ENCODE results near the gene HNRNPA3.
"Not testable (repeated sequence)": the region's sequence is repeated elsewhere in the genome, so short reads cannot be mapped to it uniquely, and the experiment has no call there.

The HNRNPA3 gene

GRCh38 chr2:177180269-177181000, 32.2 kb upstream of the HNRNPA3 start:
- no peaks in the 10 kb centered on the region for H3K27me3 Mint-ChIP-seq
- no peak overlapping the region for H3K4me3 Mint-ChIP-seq
- H3K9me3 Mint-ChIP-seq, result no peaks in the 10 kb centered on the region
- DNase-seq (no peak), ATAC-seq (no peak)
- H3K4me1 Mint-ChIP-seq, result no peaks in the 10 kb centered on the region
- H3K27ac Mint-ChIP-seq, result no peak overlapping the region

DNA sequence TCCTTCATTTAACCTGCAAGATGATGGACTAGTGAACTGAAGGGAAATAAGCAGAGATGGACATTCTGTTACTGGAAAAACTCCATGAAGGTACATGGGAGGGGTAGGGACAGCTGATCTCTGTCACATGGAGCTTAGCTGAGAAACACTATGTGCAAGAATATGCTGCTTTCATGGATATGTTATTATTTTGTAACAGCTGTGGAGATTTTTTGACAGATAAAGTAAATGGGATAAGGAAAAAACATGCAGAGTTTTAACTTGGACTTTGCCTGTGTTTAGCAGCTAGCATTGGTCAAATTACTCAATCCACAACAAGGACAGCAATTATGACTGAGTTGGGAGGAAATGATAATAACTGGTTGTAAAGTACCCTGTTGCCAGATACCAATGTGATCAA, 28.7 kb upstream of the HNRNPA3 start:
- no peak for DNase-seq
- Mint-ChIP-seq H3K4me3 (no peak overlapping the region), H3K4me1 (no peaks in the 10 kb centered on the region), H3K27me3 (no peaks in the 10 kb centered on the region), H3K9me3 (no peaks in the 10 kb centered on the region), H3K27ac (no peak overlapping the region)
- ATAC-seq, result no peak

- DNase-seq (no peak), ATAC-seq (no peak)
- Mint-ChIP-seq H3K27ac (peak overlapping the region in 1 of 2 donors; percentile 92), H3K4me1 (no peaks in the 10 kb centered on the region), H3K9me3 (no peaks in the 10 kb centered on the region), H3K27me3 (no peaks in the 10 kb centered on the region), H3K4me3 (no peak overlapping the region)
Measured at GRCh38 chr2:177184606-177185005, 28.0 kb upstream of the HNRNPA3 start.

GRCh38 chr2:177186038-177186437, 26.6 kb upstream of the HNRNPA3 start:
- not testable (repeated sequence) for ATAC-seq, H3K27me3 Mint-ChIP-seq, H3K27ac Mint-ChIP-seq

GRCh38 chr2:177187631-177188312, 24.8 kb upstream of the HNRNPA3 start:
- no peaks in the 10 kb centered on the region for H3K9me3 Mint-ChIP-seq
- no peak overlapping the region for H3K4me3 Mint-ChIP-seq
- no peak for ATAC-seq
- no peaks in the 10 kb centered on the region for H3K4me1 Mint-ChIP-seq
- no peaks in the 10 kb centered on the region for H3K27me3 Mint-ChIP-seq
- DNase-seq, result no peak
- H3K27ac Mint-ChIP-seq, result no peak overlapping the region

More at GRCh38 chr2:177186038-177186437, 26.6 kb upstream of the HNRNPA3 start:
- H3K9me3 Mint-ChIP-seq, H3K4me1 Mint-ChIP-seq, DNase-seq, H3K4me3 Mint-ChIP-seq: not testable (repeated sequence)

GRCh38 chr2:177188482-177189469, 23.8 kb upstream of the HNRNPA3 start:
- H3K9me3 Mint-ChIP-seq, result no peaks in the 10 kb centered on the region
- no peaks in the 10 kb centered on the region for H3K4me1 Mint-ChIP-seq
- H3K27ac Mint-ChIP-seq, result no peak overlapping the region
- DNase-seq (no peak), ATAC-seq (no peak)
- H3K4me3 Mint-ChIP-seq, result no peak overlapping the region
- H3K27me3 Mint-ChIP-seq, result no peaks in the 10 kb centered on the region

DNA sequence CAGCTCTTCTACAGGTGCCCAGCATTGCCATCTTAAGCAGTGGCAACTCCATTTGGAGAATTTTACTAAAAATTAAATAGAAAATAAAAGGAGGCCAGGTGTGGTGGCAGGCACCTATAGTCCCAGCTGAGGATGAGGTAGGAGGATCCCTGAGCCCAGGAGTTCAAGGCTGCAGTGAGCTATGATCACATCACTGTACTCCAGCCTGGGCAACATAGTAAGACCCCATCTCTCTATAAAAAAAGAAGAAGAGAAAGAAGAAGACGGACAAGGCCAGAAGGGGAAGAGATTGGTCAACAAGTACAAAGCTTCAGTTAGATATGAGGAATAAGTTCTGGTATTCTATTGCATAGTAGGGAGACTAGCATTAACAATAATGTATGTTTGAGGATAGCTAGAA, 21.7 kb upstream of the HNRNPA3 start:
- H3K27ac Mint-ChIP-seq, result no peak overlapping the region
- no peaks in the 10 kb centered on the region for H3K27me3 Mint-ChIP-seq
- no peaks in the 10 kb centered on the region for H3K4me1 Mint-ChIP-seq
- ATAC-seq (no peak), DNase-seq (no peak)
- no peaks in the 10 kb centered on the region for H3K9me3 Mint-ChIP-seq
- H3K4me3 Mint-ChIP-seq, result no peak overlapping the region

DNA sequence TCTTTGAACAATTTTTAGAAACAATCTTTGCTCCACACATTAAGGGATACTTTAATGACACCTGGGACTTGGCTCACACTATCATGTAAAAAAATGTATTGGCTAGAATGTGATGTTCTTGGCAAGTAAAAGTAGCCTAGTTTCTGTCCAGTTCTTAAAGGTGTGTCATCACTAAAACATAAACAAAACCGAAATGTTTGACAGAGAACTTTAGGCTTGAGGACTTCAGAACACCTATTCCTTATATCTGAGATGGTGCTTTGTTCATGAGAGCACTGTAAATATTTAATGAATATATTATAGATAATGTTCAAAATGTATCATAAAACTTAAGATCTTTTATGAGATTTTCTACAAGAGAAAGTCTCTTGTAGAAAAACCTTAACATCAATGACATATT, 19.8 kb upstream of the HNRNPA3 start:
- no peak overlapping the region for H3K4me3 Mint-ChIP-seq
- H3K4me1 Mint-ChIP-seq, result no peaks in the 10 kb centered on the region
- no peaks in the 10 kb centered on the region for H3K27me3 Mint-ChIP-seq
- DNase-seq, result no peak
- H3K9me3 Mint-ChIP-seq, result no peaks in the 10 kb centered on the region
- ATAC-seq, result no peak
- H3K27ac Mint-ChIP-seq, result no peak overlapping the region

DNA sequence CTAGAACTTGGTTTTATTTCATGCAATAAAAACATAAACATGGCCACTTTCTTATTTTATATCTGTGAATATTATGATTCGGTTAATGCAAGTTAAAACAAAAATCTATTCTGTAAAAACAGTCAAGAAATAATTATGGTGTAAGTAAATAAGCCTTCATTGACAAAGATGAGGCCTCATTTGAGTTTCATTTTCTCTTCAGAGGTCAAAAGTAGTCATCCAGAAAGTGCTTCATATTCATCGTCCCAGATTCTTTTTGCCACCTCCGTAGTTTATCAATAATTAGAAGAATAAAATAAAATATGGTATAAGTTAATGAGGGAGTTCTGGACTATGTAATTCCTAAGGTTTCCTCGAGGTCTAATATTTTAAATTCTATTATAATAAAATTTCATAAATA, 19.4 kb upstream of the HNRNPA3 start:
- Mint-ChIP-seq H3K27ac (no peak overlapping the region), H3K4me3 (no peak overlapping the region), H3K9me3 (no peaks in the 10 kb centered on the region), H3K27me3 (no peaks in the 10 kb centered on the region), H3K4me1 (no peaks in the 10 kb centered on the region)
- DNase-seq (no peak), ATAC-seq (no peak)

DNA sequence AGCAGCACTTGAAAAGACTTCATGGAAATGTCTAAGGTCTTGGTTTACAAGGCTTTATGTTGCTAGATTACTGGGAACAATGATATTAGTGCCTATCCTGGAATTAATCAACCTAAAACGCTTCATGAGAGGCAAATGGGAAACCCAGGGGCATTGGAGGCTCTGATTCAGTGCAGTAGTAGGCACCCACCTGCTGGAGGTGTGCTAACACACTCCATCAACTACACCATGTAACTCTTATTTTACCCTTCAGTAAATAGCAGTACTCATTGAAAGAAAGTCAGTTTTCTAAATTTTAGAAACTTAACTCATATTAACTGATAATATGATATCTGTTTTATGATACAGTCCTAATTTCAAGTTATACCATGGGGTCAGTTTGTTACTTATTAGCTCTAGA, 17.4 kb upstream of the HNRNPA3 start:
- no peaks in the 10 kb centered on the region for H3K4me1 Mint-ChIP-seq
- H3K4me3 Mint-ChIP-seq, result no peak overlapping the region
- no peak overlapping the region for H3K27ac Mint-ChIP-seq
- no peak for DNase-seq
- no peaks in the 10 kb centered on the region for H3K27me3 Mint-ChIP-seq
- ATAC-seq, result no peak
- H3K9me3 Mint-ChIP-seq, result no peaks in the 10 kb centered on the region

DNA sequence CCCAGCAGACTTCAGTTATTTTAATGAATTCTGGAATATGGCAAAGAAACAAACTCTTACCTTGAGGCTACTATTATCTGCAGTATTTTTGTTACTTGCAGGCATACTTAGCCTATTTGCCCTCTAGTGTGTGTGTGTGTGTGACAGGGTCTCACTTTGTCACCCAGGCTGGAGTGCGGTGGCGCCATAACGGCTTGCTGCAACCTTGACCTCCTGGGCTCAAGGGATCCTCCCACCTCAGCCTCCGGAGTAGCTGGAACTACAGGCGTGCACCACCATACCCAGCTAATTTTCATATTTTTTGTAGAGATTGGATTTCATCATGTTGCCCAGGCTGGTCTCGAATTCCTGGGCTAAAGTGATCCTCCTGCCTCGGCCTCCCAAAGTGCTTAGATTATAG, 12.2 kb upstream of the HNRNPA3 start:
- H3K27ac Mint-ChIP-seq, H3K9me3 Mint-ChIP-seq, H3K27me3 Mint-ChIP-seq, DNase-seq, ATAC-seq, H3K4me3 Mint-ChIP-seq, H3K4me1 Mint-ChIP-seq: not testable (repeated sequence)

- Mint-ChIP-seq H3K4me1 (peaks cover 15% of the 10 kb centered on the region), H3K4me3 (no peak overlapping the region), H3K9me3 (no peaks in the 10 kb centered on the region), H3K27ac (no peak overlapping the region), H3K27me3 (no peaks in the 10 kb centered on the region)
- ATAC-seq, result no peak
- no peak for DNase-seq
Measured at GRCh38 chr2:177201919-177202346, 10.7 kb upstream of the HNRNPA3 start.

GRCh38 chr2:177204417-177204816, 8.2 kb upstream of the HNRNPA3 start:
- Mint-ChIP-seq H3K9me3 (no peaks in the 10 kb centered on the region), H3K27me3 (no peaks in the 10 kb centered on the region), H3K27ac (no peak overlapping the region), H3K4me3 (no peak overlapping the region), H3K4me1 (peaks cover 23% of the 10 kb centered on the region)
- ATAC-seq (no peak), DNase-seq (no peak)

- no peak for DNase-seq
- peak overlapping the region; percentile 17 to 73 for H3K4me3 Mint-ChIP-seq
- no peaks in the 10 kb centered on the region for H3K9me3 Mint-ChIP-seq
- H3K4me1 Mint-ChIP-seq, result peaks cover 29% of the 10 kb centered on the region
- peak overlapping the region in 1 of 2 donors; percentile 40 for H3K27ac Mint-ChIP-seq
- peak; percentile 78 for ATAC-seq
- H3K27me3 Mint-ChIP-seq, result no peaks in the 10 kb centered on the region
Measured at GRCh38 chr2:177207101-177207500, 5.5 kb upstream of the HNRNPA3 start.

DNA sequence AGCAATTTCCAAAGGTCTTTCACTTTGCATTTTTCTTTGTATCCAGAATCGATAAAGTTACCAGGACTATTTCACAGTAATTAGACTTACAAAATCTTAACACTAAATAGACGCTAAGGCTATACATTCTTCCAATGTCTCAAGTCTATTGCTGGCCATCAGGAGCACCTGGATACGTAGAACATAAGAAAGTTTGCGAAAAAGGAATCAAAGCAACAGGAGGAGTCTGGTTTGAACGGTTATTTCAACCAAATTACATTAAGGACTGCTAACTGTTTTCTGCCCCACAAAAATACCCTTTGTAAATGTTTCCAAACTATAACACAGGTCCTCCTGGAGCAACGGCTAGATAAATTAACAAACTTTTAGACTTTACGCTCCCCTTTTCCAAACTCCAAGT, 1.4 kb upstream of the HNRNPA3 start:
- Mint-ChIP-seq H3K9me3 (no peaks in the 10 kb centered on the region), H3K27ac (peak overlapping the region; percentile 100), H3K4me3 (peak overlapping the region; percentile 88 to 99), H3K4me1 (peaks cover 46% of the 10 kb centered on the region), H3K27me3 (no peaks in the 10 kb centered on the region)
- ATAC-seq (no peak), DNase-seq (no peak)

All from stimulated activated naive CD8-positive, alpha-beta T cell treated with anti-CD3 and anti-CD28 coated beads, Interleukin-15, amount 100 ng/mL, for 72 hours (primary cell).